Kidney glomerular epithelial cell (primary cell): ENCODE data around the gene CCM2.

ENCODE experiments used
- DNase-seq: peaks from one replicate; lab custom pipeline; 2025; lab: John Stamatoyannopoulos, UW

CCM2 gene

GRCh38 chr7:45000093-45001032 is at the start of gene CCM2:
CCM2 (plus strand) TSS chr7:45000201; CDS start chr7:45000334, 133 bp downstream.
- peak; percentile 8 for DNase-seq

DNA sequence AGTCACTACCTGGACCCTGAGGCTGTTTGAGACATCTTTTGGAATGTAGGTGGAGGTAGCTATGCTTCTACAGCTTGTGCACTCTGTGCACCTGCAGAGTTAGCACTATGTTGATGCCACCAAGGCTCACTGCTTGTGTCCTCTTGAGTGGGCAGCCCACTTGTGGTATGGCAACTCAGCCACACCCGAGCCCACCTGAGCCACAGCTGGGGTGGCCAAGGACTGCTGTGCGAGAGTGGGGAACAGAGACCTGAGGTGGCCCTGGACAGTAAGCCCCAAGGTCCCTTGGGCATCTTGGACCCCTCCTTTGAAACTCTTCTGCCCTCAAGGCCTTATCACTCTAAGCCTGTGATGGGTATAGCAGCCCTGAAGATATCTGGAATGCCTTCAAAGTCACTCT is 46.8 kb upstream of the CCM2 start:
- DNase-seq, result no peak

DNA sequence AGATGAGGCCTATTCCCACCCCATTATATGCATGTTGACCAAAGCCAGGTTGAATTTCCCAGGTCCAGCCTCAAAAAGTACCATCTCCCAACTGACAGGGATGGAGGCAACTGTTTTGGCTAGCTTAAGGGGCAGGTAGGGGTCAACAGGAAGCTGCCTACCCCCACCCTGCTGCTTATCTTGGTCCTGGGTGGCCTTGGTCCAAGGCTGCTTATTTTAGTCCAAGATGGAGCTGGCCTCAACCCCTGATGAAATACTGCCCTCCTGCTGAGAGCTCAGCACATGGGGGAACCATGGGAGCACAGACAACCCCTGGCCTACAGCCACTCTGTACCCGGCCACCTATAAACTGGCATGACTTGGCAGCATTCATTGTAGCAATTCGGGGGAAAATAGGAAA is 44.3 kb upstream of the CCM2 start:
- no peak for DNase-seq

DNA sequence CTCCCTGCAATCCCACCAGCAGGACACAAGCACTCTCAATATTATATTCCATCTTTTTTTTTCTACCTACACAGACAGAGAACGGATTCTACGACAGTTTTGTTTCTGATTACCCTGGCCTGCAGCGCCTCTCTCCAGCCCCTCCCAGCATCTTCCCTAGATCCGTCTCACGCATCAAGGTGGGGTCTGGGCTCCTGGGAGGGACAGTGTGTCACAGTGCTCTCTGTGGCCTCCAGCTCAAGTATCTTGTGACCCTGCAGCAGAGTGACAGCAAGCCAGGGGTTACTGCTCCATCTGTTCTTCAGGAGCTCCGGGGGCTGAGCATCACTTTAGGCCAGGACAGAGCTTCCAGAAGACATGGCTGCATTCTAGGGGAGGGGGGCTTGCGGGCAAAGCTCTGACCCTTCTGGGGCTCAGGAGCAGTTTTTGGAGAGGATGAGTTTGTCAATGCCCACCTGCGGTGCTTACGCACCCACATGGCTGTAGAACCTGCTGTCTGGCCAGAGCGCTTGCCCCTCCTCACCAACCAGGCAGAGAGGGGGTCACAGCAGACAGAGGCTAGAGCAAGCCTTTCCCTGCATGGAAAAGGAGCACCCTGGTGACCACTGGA is 43.7 kb upstream of the CCM2 start:
- DNase-seq, result no peak

GRCh38 chr7:44958645-44959344 is 41.2 kb upstream of the CCM2 start:
- no peak for DNase-seq

GRCh38 chr7:44959433-44959951 is 40.5 kb upstream of the CCM2 start:
- DNase-seq, result no peak

DNA sequence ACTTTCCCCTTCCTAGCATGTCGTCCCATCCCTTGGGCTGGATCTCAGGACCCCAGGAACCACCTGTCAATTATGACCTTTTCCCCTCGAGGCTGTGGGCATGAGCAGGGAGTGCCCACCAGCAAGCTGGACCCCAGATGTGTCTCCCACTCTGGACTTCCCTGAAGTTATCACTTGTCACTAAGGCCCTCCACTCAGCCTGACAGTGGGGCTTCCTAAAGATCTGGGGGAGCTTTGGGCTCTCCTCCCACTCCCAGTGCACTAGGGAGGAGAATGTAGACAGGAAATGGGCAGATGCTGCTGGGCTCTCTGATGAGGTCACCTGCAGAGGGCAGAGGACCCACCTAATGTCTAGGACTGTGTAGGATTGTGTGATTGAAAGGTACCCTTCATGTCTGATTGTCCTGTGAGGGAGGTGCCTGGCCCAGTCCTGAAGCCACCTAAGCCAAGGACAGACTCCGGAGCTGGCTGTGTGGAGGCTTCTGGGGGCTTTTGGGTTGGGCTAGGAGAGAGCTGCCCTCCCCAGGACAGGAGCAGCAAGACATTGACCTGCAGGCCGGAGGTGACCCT is 39.9 kb upstream of the CCM2 start:
- DNase-seq, result no peak

DNA sequence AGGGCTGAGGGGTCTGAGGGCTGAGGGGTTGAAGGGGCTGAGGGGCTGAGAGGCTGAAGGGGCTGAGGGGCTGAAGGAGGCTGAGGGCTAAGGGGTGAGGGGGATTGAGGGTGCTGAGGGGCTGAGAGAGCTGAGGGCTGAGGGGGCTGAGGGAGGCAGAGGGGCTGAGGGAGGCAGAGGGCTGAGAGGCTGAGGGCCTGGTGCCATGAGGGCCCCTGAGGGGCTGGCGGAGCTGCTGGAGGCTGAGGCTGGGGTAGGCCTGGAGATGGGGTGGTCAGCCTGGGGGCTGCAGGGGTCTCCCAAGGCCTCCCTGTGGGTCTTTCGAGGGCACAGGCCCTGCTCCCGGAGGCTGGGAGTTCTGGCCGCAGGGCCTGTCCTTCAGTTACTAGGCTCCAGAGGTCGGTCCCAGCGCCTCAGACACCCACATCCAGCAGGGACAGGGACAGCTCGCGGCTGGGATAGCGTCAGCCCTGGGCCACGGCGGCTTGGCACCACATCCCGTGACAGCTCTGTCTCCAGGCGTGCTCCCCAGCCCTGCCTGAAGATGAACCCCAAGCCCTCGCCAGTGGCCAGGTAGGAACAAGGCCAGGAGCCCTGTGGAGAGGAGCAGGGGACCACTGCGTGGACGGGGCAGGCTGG is 38.0 kb upstream of the CCM2 start:
- no peak for DNase-seq

DNA sequence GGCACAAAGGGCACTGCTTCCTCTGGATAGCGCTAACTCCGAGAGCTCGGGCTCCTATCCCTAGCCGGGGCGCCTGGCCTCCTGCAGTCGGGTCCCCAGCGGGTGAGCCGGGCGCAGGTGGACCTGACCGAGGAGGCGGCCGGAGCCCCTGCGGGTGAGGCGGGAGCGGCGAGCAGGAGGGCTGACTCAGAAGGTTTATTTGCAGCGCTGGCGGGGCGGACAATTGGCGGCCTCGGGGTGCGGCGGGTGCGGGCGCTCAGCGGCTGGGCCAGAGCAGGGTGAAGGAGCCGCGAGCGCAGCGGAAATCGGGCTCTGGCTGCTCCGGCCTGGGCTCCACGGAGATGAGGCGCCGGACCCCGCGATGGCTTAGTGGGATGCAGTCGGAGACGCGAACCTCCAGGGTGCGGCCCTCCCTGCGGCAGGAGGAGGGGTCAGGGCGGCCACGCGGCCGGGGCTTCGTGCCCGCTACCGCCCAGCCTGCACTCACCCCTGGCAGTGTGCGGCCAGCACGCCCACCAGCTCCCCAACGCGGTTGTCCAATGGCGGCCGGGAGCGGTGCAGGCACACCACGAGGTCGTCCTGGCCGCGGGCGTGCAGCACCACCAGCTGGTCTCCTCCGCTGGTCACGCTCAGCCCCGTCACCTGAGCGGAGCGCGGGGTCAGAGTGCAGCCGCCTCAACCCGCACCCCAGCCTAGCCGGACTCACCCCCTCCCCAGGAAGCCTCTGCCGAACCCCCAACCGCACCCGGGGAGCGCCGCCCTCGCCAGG is 37.3 kb upstream of the CCM2 start:
- no peak for DNase-seq

- no peak for DNase-seq
Measured at GRCh38 chr7:44963364-44964290, 36.4 kb upstream of the CCM2 start.

DNA sequence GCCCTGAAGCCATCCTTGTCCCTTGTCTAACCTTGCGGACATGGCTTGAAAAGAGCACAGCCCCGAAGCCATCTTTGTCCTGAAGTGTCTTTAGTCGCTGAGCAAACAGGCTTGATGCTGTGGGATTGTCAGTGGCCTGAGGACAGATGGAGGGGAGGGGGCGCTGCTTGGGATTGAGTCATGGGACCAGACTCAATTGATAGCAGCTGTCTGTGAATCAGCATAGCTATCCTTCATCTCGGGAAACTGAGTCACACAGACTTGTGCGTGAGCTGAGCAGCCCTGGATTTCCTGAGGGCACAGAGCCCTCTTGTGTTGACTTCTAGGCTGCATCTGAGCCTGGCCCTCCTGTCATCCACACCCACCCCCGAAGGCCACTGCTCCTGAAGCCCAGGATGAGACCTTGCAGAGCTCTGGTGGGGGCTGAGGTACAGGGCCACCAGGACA is 35.6 kb upstream of the CCM2 start:
- peak; percentile 17 for DNase-seq

DNA sequence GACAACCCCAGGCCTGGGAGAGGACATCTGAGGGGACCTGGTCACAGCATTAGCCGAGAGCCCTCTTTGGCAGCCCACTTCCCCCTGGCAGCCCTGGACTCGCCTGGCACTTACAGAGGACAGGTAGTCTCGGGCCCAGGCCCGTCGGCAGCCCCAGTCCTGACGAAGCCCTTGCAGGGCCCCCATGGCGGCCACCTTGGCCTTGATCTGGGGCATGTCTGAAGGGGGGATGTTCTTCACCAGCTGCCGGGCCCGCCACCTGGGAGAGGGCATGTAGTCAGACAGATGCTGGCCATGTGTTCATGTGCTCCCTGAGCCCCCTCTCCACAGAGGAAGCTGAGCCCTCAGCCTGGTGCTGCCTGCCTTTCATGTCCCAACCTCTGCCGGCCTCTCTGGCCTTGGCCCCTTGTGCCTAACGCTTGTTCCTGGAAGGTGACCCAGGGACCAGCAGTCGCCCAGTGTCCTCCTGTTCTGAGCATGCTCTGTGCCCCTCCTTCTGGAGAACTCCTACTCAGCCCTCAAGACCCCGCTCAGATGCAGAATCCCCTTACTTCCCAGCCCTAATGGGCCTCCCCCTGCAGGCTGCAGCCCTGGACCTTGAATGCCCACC is 35.1 kb upstream of the CCM2 start:
- DNase-seq, result no peak

DNA sequence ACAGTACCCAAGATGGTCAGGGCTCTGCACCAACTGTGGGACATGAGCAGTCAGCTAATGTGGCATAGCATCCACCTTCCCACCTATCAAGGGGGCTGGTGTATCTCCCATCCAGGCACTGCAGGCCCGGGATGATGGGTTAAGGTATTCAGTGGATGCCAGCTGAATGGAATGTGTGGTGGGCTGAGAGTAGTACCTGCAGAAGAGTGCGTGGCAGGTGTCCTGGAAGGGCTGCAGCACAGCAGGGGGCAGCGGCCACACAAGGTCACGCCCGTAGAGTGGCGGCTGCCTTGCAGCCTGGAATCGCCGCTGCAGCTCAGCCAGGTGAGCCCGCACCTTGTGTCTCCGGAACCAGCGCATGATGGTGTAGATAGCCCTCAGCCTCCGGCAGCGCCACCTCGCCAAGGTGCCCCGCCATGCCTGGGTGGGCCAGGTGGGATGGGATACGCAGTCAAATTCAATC is 34.5 kb upstream of the CCM2 start:
- no peak for DNase-seq

GRCh38 chr7:44965937-44966730 is 33.9 kb upstream of the CCM2 start:
- DNase-seq, result no peak

DNA sequence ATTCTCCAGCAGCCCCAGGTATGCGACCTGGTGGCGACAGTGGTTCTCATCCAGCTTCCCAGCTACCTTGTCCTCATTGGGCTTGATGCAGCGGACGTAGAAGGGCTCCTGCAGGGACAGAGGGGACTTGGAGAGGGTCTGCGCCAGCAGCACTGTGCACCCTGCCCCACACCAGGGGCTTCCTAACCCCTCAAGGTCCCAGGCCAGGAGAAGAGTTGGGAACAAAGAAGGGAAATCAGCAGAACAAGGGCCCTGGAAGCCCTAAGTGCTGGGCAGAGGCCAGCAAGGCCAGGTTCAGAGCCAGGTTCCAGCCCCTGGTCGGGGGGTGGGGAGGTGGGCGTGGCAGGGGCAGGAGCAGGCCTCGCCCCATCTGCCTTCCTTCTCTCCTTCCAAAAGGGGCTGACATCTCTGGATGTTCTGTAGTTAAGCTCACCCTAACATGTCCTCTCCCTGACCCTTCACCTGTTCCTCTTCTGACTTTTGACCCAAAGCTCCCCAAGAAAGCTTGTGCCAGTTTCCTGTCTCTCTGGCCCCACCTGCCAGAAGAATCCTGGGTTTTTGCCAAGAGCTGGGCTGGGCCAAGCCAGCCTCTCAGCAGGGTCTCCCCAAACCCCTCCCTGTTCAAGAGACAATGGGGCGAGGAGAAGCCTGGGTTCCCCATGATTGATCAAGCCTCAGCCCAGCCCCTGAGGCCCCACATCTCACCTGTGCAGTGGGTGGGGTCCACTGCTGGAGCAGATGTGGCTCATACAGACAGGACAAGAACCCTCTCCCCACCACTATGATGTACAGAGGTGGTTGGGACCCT is 33.1 kb upstream of the CCM2 start:
- DNase-seq, result no peak

DNA sequence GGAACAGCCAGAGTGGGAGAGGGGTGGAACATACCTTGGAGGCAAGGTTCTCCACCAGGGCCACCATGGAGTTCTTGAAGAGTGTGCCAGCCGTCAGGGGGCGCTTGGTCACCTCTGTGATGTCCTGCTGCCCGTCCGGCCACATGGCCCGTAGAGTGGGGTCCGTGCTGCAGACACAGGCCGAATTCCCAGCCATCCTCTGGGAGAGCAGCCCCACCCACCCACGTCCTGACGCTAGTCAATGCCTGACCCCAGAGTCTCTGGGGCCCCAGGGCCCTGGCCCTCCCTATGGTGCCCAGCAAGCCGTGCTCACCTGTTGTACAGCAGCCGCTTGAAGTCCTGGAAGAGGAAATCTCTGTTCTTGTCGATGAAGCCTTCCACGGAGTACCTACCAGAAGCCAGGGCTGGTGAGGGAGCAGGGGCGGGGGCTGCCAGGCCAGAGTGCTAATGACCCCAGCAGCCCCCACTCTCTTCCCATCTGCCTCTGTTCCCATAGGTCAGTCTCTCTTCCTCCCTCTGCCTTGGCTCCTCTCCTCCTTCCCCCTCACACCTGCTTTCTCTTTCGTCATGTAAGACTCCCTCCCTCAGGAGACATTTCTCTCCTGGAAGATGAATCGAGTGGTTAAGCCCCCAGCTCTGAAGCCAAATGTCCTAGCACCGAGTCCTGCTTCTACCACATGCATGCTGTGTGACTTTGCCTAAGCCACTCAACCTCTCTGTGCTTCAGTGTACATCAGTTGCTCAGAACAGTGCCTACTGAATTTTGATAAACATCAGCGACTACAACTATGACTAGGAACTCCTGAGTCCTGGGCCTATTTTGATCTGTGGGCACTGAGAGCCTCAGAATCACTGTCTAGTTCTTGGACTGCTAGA is 32.2 kb upstream of the CCM2 start:
- DNase-seq, result no peak
